HepG2 (cell line): ENCODE measurements around the gene CREB3. TPM values are rescaled to one million over a fixed set of nuclear protein-coding genes. Genes with fewer than 3 reads are reported as not detected.

Source experiments
- CCAR2 ChIP-seq: fragments of 200-400 bp; formaldehyde crosslinking; optimal IDR thresholded peaks from 2 replicates; pipeline ENCODE3; 2018; ENCODE audit warnings: low read depth, mild to moderate bottlenecking, low read length, moderate library complexity
- CHCHD3 ChIP-seq: sonication (generic); formaldehyde crosslinking; IDR thresholded peaks from 2 replicates; pipeline ENCODE4 v1.8.0; 2022; ENCODE audit warnings: mild to moderate bottlenecking, missing genetic modification reagents, moderate library complexity
- KLF12 ChIP-seq: sonication (generic); formaldehyde crosslinking; IDR thresholded peaks from 2 replicates; pipeline ENCODE4 v1.4.0; 2020; ENCODE audit warnings: missing genetic modification reagents, borderline replicate concordance
- NR2F2 ChIP-seq: IDR thresholded peaks from 2 replicates; pipeline ENCODE4 v1.6.1; 2012; ENCODE audit warnings: low read depth, inconsistent platforms, borderline replicate concordance
- TEAD3 ChIP-seq: optimal IDR thresholded peaks from 2 replicates; pipeline ENCODE3; 2016; ENCODE audit warnings: borderline replicate concordance
- ZNF253 ChIP-seq: sonication (generic); formaldehyde crosslinking; IDR thresholded peaks from 2 replicates; pipeline ENCODE4 v1.8.0; 2022; ENCODE audit warnings: mild to moderate bottlenecking, missing genetic modification reagents, borderline replicate concordance
- ZNF572 ChIP-seq: sonication (generic); formaldehyde crosslinking; IDR thresholded peaks from 2 replicates; pipeline ENCODE4 v1.5.1; 2020; ENCODE audit warnings: mild to moderate bottlenecking, missing genetic modification reagents
- ZNF605 ChIP-seq: sonication (generic); formaldehyde crosslinking; IDR thresholded peaks from 2 replicates; pipeline ENCODE4 v1.8.0; 2022; ENCODE audit warnings: mild to moderate bottlenecking, missing genetic modification reagents
- ZNF616 ChIP-seq: sonication (generic); formaldehyde crosslinking; IDR thresholded peaks from 2 replicates; pipeline ENCODE4 v1.5.0; 2020; ENCODE audit warnings: low read depth, mild to moderate bottlenecking, missing genetic modification reagents
- polyA plus RNA-seq, 8 experiments: library from polyadenylated mRNA; depleted of rRNA in 3 of 8; stranded (reverse) in 7 of 8; unstranded in 1 of 8; fragments of >200 nt; fragmentation: Illumina TruSeq in 4 of 8; extraction: Trizol in 4 of 8; gene quantifications; 2 replicates each; pipeline versions ENCODE4 v1.2.1 to v1.2.3, GENCODE V29; 2011 to 2016; ENCODE audit warnings: low read depth in 4 of 8, missing spikeins in 1 of 8, mixed read lengths in 1 of 8; ENCODE audit not compliant: insufficient read depth in 1 of 8
- total RNA-seq, 5 experiments: library from RNA; depleted of rRNA; stranded (reverse); fragments of >200 nt; fragmentation: Illumina TruSeq; extraction: Trizol; gene quantifications; 2 replicates each; pipeline ENCODE4 v1.2.3, GENCODE V29; 2016; ENCODE audit warnings: low read depth in 1 of 5
- TF ChIP-seq, protein P1 (sequence below): sonication (generic); formaldehyde crosslinking; IDR thresholded peaks from 2 replicates; pipeline ENCODE4 v1.5.0; 2020; ENCODE audit warnings: mild to moderate bottlenecking, missing genetic modification reagents, borderline replicate concordance
- TF ChIP-seq, protein P2 (sequence below): fragments of 450-650 bp; IDR thresholded peaks from 2 replicates; pipeline ENCODE4 v1.6.1; 2017; ENCODE audit warnings: mild to moderate bottlenecking
- TF ChIP-seq, protein P3 (sequence below): sonication (generic); formaldehyde crosslinking; IDR thresholded peaks from 2 replicates; pipeline ENCODE4 v1.5.0; 2020; ENCODE audit warnings: mild to moderate bottlenecking, missing genetic modification reagents

The CREB3 gene
- total and polyA plus RNA-seq, 2 of the 13 experiments (the other 11 are each of a cell fraction or from before 2014, with no cell fraction given), result 11.1 to 34.2 TPM

DNA sequence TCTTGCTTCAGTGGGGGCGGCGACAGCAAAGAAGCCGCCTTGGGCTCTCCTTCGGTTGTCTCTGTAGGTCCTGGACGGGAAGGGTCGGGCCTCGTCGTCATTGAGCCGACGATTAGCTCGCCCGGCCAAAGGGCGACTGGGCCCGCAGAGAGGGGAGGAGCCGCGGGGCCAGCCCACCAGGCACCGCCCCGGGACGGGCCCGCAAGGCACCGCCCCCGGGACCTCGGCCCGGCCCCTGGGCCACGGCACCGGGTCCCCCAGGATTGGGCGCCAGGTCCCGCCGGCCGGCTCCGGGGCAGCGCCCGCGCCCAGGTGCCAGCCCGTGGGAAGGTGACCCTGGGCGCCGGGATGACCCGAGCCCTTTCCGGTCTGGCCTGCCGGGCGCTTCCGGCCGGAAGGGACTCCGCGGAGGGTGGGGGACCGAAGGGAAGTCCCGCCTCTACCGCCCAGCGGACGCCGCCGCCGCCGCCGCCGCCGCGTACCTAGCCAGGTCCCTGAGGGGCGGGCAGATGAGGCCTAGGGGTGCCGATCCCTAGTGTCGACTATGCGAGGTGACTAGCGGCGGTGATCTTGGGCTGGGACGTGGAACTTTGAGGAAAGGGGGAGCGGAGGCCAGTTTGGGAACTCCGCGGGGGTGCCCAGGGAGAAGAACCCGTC is 16.5 kb downstream of the CREB3 start, which contains the start of the genes GBA2 and RGP1 (continued):
- TF ChIP-seq, protein P1, sequence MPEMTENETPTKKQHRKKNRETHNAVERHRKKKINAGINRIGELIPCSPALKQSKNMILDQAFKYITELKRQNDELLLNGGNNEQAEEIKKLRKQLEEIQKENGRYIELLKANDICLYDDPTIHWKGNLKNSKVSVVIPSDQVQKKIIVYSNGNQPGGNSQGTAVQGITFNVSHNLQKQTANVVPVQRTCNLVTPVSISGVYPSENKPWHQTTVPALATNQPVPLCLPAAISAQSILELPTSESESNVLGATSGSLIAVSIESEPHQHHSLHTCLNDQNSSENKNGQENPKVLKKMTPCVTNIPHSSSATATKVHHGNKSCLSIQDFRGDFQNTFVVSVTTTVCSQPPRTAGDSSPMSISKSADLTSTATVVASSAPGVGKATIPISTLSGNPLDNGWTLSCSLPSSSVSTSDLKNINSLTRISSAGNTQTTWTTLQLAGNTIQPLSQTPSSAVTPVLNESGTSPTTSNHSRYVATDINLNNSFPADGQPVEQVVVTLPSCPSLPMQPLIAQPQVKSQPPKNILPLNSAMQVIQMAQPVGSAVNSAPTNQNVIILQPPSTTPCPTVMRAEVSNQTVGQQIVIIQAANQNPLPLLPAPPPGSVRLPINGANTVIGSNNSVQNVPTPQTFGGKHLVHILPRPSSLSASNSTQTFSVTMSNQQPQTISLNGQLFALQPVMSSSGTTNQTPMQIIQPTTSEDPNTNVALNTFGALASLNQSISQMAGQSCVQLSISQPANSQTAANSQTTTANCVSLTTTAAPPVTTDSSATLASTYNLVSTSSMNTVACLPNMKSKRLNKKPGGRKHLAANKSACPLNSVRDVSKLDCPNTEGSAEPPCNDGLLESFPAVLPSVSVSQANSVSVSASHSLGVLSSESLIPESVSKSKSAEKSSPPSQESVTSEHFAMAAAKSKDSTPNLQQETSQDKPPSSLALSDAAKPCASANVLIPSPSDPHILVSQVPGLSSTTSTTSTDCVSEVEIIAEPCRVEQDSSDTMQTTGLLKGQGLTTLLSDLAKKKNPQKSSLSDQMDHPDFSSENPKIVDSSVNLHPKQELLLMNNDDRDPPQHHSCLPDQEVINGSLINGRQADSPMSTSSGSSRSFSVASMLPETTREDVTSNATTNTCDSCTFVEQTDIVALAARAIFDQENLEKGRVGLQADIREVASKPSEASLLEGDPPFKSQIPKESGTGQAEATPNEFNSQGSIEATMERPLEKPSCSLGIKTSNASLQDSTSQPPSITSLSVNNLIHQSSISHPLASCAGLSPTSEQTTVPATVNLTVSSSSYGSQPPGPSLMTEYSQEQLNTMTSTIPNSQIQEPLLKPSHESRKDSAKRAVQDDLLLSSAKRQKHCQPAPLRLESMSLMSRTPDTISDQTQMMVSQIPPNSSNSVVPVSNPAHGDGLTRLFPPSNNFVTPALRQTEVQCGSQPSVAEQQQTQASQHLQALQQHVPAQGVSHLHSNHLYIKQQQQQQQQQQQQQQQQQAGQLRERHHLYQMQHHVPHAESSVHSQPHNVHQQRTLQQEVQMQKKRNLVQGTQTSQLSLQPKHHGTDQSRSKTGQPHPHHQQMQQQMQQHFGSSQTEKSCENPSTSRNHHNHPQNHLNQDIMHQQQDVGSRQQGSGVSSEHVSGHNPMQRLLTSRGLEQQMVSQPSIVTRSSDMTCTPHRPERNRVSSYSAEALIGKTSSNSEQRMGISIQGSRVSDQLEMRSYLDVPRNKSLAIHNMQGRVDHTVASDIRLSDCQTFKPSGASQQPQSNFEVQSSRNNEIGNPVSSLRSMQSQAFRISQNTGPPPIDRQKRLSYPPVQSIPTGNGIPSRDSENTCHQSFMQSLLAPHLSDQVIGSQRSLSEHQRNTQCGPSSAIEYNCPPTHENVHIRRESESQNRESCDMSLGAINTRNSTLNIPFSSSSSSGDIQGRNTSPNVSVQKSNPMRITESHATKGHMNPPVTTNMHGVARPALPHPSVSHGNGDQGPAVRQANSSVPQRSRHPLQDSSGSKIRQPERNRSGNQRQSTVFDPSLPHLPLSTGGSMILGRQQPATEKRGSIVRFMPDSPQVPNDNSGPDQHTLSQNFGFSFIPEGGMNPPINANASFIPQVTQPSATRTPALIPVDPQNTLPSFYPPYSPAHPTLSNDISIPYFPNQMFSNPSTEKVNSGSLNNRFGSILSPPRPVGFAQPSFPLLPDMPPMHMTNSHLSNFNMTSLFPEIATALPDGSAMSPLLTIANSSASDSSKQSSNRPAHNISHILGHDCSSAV (CRISPR knock-in tag), result no peak
- no peak for TF ChIP-seq CCAR2
- TF ChIP-seq KLF12 (CRISPR knock-in tag), result 0 out of 2 replicates have a peak, but pooled peaks have one; percentile 18
- TF ChIP-seq, protein P2, sequence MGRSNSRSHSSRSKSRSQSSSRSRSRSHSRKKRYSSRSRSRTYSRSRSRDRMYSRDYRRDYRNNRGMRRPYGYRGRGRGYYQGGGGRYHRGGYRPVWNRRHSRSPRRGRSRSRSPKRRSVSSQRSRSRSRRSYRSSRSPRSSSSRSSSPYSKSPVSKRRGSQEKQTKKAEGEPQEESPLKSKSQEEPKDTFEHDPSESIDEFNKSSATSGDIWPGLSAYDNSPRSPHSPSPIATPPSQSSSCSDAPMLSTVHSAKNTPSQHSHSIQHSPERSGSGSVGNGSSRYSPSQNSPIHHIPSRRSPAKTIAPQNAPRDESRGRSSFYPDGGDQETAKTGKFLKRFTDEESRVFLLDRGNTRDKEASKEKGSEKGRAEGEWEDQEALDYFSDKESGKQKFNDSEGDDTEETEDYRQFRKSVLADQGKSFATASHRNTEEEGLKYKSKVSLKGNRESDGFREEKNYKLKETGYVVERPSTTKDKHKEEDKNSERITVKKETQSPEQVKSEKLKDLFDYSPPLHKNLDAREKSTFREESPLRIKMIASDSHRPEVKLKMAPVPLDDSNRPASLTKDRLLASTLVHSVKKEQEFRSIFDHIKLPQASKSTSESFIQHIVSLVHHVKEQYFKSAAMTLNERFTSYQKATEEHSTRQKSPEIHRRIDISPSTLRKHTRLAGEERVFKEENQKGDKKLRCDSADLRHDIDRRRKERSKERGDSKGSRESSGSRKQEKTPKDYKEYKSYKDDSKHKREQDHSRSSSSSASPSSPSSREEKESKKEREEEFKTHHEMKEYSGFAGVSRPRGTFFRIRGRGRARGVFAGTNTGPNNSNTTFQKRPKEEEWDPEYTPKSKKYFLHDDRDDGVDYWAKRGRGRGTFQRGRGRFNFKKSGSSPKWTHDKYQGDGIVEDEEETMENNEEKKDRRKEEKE, result no peak
- no peak for TF ChIP-seq ZNF572 (CRISPR knock-in tag)
- TF ChIP-seq CHCHD3, result no peak; the same call in 1 of the 2 replicates
- TF ChIP-seq NR2F2, result 0 out of 2 replicates have a peak, but pooled peaks have one; percentile 15
- no peak for TF ChIP-seq ZNF605 (CRISPR knock-in tag)
- no peak for TF ChIP-seq ZNF253 (CRISPR knock-in tag)
- TF ChIP-seq, protein P3, sequence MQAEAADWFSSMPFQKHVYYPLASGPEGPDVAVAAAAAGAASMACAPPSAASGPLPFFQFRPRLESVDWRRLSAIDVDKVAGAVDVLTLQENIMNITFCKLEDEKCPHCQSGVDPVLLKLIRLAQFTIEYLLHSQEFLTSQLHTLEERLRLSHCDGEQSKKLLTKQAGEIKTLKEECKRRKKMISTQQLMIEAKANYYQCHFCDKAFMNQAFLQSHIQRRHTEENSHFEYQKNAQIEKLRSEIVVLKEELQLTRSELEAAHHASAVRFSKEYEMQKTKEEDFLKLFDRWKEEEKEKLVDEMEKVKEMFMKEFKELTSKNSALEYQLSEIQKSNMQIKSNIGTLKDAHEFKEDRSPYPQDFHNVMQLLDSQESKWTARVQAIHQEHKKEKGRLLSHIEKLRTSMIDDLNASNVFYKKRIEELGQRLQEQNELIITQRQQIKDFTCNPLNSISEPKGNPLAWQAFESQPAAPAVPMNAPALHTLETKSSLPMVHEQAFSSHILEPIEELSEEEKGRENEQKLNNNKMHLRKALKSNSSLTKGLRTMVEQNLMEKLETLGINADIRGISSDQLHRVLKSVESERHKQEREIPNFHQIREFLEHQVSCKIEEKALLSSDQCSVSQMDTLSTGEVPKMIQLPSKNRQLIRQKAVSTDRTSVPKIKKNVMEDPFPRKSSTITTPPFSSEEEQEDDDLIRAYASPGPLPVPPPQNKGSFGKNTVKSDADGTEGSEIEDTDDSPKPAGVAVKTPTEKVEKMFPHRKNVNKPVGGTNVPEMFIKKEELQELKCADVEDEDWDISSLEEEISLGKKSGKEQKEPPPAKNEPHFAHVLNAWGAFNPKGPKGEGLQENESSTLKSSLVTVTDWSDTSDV (CRISPR knock-in tag), result no peak
- TF ChIP-seq ZNF616 (CRISPR knock-in tag), result no peak
- TF ChIP-seq TEAD3 (CRISPR knock-in tag), result no peak
